H54 (cell line): ENCODE results near the gene SLC25A42.
"Not testable (repeated sequence)": the region's sequence is repeated elsewhere in the genome, so short reads cannot be mapped to it uniquely, and the experiment has no call there.

Source experiments
- DNase-seq: peaks from one replicate; pipeline ENCODE4 v3.0.0; 2011; ENCODE audit warnings: low spot score, mixed read lengths; ENCODE audit not compliant: insufficient read length
- FAIRE-seq: peaks from 3 replicates; lab custom pipeline; 2011; peaks lifted over from hg19 to GRCh38; lab: Jason Lieb, UNC
- POLR2A ChIP-seq: IDR thresholded peaks from 2 replicates; pipeline ENCODE4 v1.6.1; 2011; ENCODE audit warnings: low read depth, mild to moderate bottlenecking, low read length

The SLC25A42 gene

GRCh38 chr19:19096641-19097627, 33.1 kb downstream of the SLC25A42 start:
- DNase-seq (no peak), FAIRE-seq (no peak)
- no peak for TF ChIP-seq POLR2A

- TF ChIP-seq POLR2A, result no peak
- no peak for FAIRE-seq
- no peak for DNase-seq
These were observed 34.4 kb downstream of the SLC25A42 start for GRCh38 chr19:19098084-19098702.

- no peak for DNase-seq
- no peak for FAIRE-seq
- no peak for TF ChIP-seq POLR2A
These were observed 35.2 kb downstream of the SLC25A42 start for GRCh38 chr19:19098703-19099632.

- FAIRE-seq (no peak), DNase-seq (no peak)
- no peak for TF ChIP-seq POLR2A
These were observed 37.7 kb downstream of the SLC25A42 start for GRCh38 chr19:19101540-19101939.

- DNase-seq, FAIRE-seq: not testable (repeated sequence)
These were observed 38.8 kb downstream of the SLC25A42 start for GRCh38 chr19:19102566-19102965.

GRCh38 chr19:19103167-19103566, 39.4 kb downstream of the SLC25A42 start:
- DNase-seq (no peak), FAIRE-seq (no peak)
- TF ChIP-seq POLR2A, result no peak

GRCh38 chr19:19105365-19106055, 41.7 kb downstream of the SLC25A42 start:
- no peak for TF ChIP-seq POLR2A
- no peak for DNase-seq

GRCh38 chr19:19106056-19106551, 42.3 kb downstream of the SLC25A42 start:
- TF ChIP-seq POLR2A, result no peak
- DNase-seq (no peak), FAIRE-seq (no peak)

More at GRCh38 chr19:19105365-19106055, 41.7 kb downstream of the SLC25A42 start:
- FAIRE-seq, result no peak

GRCh38 chr19:19106938-19107337, 43.1 kb downstream of the SLC25A42 start:
- not testable (repeated sequence) for FAIRE-seq, DNase-seq

- FAIRE-seq (no peak), DNase-seq (no peak)
- no peak for TF ChIP-seq POLR2A
These were observed 43.9 kb downstream of the SLC25A42 start for GRCh38 chr19:19107654-19108053.

- no peak for FAIRE-seq
- TF ChIP-seq POLR2A, result no peak
- DNase-seq, result no peak
These were observed 45.8 kb downstream of the SLC25A42 start for GRCh38 chr19:19109601-19110000.

GRCh38 chr19:19110410-19111135, 46.8 kb downstream of the SLC25A42 start:
- TF ChIP-seq POLR2A, result no peak
- FAIRE-seq, result no peak
- no peak for DNase-seq
